Neural cell (in vitro differentiated cells): ENCODE data around the gene SETD2. TPM values are rescaled to one million over a fixed set of nuclear protein-coding genes. Genes with fewer than 3 reads are reported as not detected.

ENCODE experiments used
- H2AFZ ChIP-seq: fragments of 200-600, 300-800 bp; sonication (generic), shearing (Covaris generic); 2 replicates; pipeline ENCODE4 v1.6.0; 2014; ENCODE audit warnings: low read depth, mild to moderate bottlenecking, antibody characterized with exemption, low read length, moderate library complexity
- H3F3A ChIP-seq: fragments of 200-600 bp; shearing (Covaris generic); 2 replicates; pipeline ENCODE4 v1.6.1; 2016; ENCODE audit warnings: mild to moderate bottlenecking, moderate library complexity, mixed read lengths, antibody characterized with exemption, low read length; ENCODE audit not compliant: insufficient read depth, poor library complexity, severe bottlenecking
- H3K27ac ChIP-seq: fragments of 200-600, 300-800 bp; sonication (generic), shearing (Covaris generic); 2 replicates; pipeline ENCODE4 v1.5.1; 2014; ENCODE audit warnings: mild to moderate bottlenecking, low read length, moderate library complexity
- H3K27me3 ChIP-seq: fragments of 300-800, 200-600 bp; sonication (generic), shearing (Covaris generic); 2 replicates; pipeline ENCODE4 v1.6.0; 2014; ENCODE audit warnings: mild to moderate bottlenecking, low read depth, low read length, moderate library complexity; ENCODE audit not compliant: insufficient read depth
- H3K36me3 ChIP-seq: fragments of 300-800, 200-600 bp; sonication (generic), shearing (Covaris generic); 2 replicates; pipeline ENCODE4 v1.5.1; 2014; ENCODE audit warnings: mild to moderate bottlenecking, antibody characterized with exemption, low read length, moderate library complexity; ENCODE audit not compliant: insufficient read depth
- H3K4me2 ChIP-seq: fragments of 300-800, 200-600 bp; sonication (generic), shearing (Covaris generic); 2 replicates; pipeline ENCODE4 v1.6.0; 2014; ENCODE audit warnings: mild to moderate bottlenecking, low read length
- H3K4me3 ChIP-seq: fragments of 300-800, 200-600 bp; sonication (generic), shearing (Covaris generic); 2 replicates; pipeline ENCODE4 v1.5.1; 2014; ENCODE audit warnings: mild to moderate bottlenecking, low read length, moderate library complexity
- H3K79me2 ChIP-seq: fragments of 200-600 bp; shearing (Covaris generic); replicated peaks from 2 replicates; pipeline ENCODE4 v1.6.0; 2014; ENCODE audit warnings: mild to moderate bottlenecking, low read length, moderate library complexity; ENCODE audit not compliant: insufficient read depth
- H3K9ac ChIP-seq: fragments of 300-800, 200-600 bp; sonication (generic), shearing (Covaris generic); 2 replicates; pipeline ENCODE4 v1.6.1; 2016; ENCODE audit warnings: mild to moderate bottlenecking, low read length, mixed read lengths
- H3K9me2 ChIP-seq: fragments of 200-600 bp; shearing (Covaris generic); 2 replicates; pipeline ENCODE4 v1.6.1; 2016; ENCODE audit warnings: mild to moderate bottlenecking, low read length, mixed read lengths; ENCODE audit not compliant: insufficient read depth
- H3K9me3 ChIP-seq: fragments of 200-600, 300-800 bp; sonication (generic), shearing (Covaris generic); 2 replicates; pipeline ENCODE4 v1.6.1; 2016; ENCODE audit warnings: mild to moderate bottlenecking, mixed run types, low read length, moderate library complexity, mixed read lengths
- H4K20me1 ChIP-seq: fragments of 200-600 bp; shearing (Covaris generic); 2 replicates; pipeline ENCODE4 v1.6.1; 2016; ENCODE audit warnings: mild to moderate bottlenecking, mixed run types; ENCODE audit not compliant: insufficient read depth
- CTCF ChIP-seq: fragments of 450-650 bp; IDR thresholded peaks from 2 replicates; pipeline ENCODE4 v1.5.1; 2014; ENCODE audit warnings: antibody characterized with exemption, mild to moderate bottlenecking, moderate library complexity; ENCODE audit not compliant: poor library complexity, severe bottlenecking
- EP300 ChIP-seq: fragments of 450-650 bp; conservative IDR thresholded peaks from 2 replicates; pipeline ENCODE4 v1.6.1; 2014; ENCODE audit warnings: antibody characterized with exemption, mild to moderate bottlenecking, moderate library complexity; ENCODE audit not compliant: poor library complexity, severe bottlenecking
- EZH2 ChIP-seq: fragments of 200-600, 300-800 bp; shearing (Covaris generic), sonication (generic); IDR thresholded peaks from 2 replicates; pipeline ENCODE4 v1.6.1; 2014; ENCODE audit warnings: antibody characterized with exemption, low read length, borderline replicate concordance, mild to moderate bottlenecking; ENCODE audit not compliant: insufficient read depth, poor library complexity, severe bottlenecking
- MXI1 ChIP-seq: fragments of 450-650 bp; conservative IDR thresholded peaks from 2 replicates; pipeline ENCODE4 v1.6.1; 2014; ENCODE audit warnings: antibody characterized with exemption, mild to moderate bottlenecking; ENCODE audit not compliant: poor library complexity, severe bottlenecking
- POLR2AphosphoS5 ChIP-seq: IDR thresholded peaks from 2 replicates; pipeline ENCODE4 v1.6.1; 2012
- RAD21 ChIP-seq: fragments of 450-650 bp; conservative IDR thresholded peaks from 2 replicates; pipeline ENCODE4 v1.6.1; 2014; ENCODE audit warnings: antibody characterized with exemption, mild to moderate bottlenecking, moderate library complexity
- REST ChIP-seq: IDR thresholded peaks from 2 replicates; pipeline ENCODE4 v1.6.1; 2012; ENCODE audit warnings: borderline replicate concordance
- SMC3 ChIP-seq: fragments of 450-650 bp; conservative IDR thresholded peaks from 2 replicates; pipeline ENCODE4 v1.6.1; 2014; ENCODE audit warnings: antibody characterized with exemption, mild to moderate bottlenecking, moderate library complexity; ENCODE audit not compliant: poor library complexity
- TAF1 ChIP-seq: IDR thresholded peaks from 2 replicates; pipeline ENCODE4 v1.6.1; 2012; ENCODE audit warnings: low read depth
- polyA plus RNA-seq: library from polyadenylated mRNA; depleted of rRNA; stranded (reverse); fragments of >200 nt; gene quantifications from 2 replicates; pipeline ENCODE4 v1.2.3, GENCODE V29; 2014

Gene SETD2
- polyA plus RNA-seq, 1 donor from 2014 or later, result 18.4 TPM

DNA sequence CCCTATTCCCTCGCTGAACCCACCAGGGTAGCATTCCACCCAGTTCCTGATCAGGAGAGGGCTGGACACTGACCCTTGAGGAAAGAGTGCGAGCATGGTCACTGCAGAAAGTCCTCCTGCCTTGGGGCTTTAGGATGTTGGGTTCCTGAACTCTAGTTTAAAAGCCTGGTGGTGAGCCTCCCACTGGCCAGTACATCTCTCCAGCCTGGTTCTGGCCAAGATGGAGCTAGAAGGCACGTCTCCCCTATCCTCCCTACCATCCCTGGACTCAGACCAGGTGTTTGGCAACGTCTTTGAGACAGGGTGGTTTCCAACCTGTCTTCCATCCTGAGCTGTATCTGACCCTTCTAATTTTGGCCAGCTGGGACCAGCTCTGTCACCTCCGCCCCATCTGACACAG, 153.0 kb downstream of the SETD2 start:
- no peak overlapping the region for H3K4me3 ChIP-seq
- no peaks in the 10 kb centered on the region for H3K79me2 ChIP-seq
- no peak overlapping the region for H2AFZ ChIP-seq
- H3F3A ChIP-seq, result no peaks in the 10 kb centered on the region
- H3K4me2 ChIP-seq, result no peak overlapping the region
- H3K9ac ChIP-seq, result no peak overlapping the region
- H3K36me3 ChIP-seq, result no peaks in the 10 kb centered on the region
- no peaks in the 10 kb centered on the region for H3K27me3 ChIP-seq
- TF ChIP-seq POLR2AphosphoS5 (no peak), REST (no peak), EP300 (no peak), EZH2 (no peak), TAF1 (no peak), RAD21 (no peak), MXI1 (no peak), SMC3 (no peak), CTCF (no peak)
- H3K9me2 ChIP-seq, result no peaks in the 10 kb centered on the region
- H3K9me3 ChIP-seq, result no peaks in the 10 kb centered on the region
- no peak overlapping the region for H3K27ac ChIP-seq
- no peaks in the 10 kb centered on the region for H4K20me1 ChIP-seq

- Histone ChIP-seq H3K9me2 (no peaks in the 10 kb centered on the region), H3K36me3 (no peaks in the 10 kb centered on the region), H3K79me2 (no peaks in the 10 kb centered on the region), H3K9ac (no peak overlapping the region), H4K20me1 (no peaks in the 10 kb centered on the region), H3K27me3 (no peaks in the 10 kb centered on the region), H3K4me3 (no peak overlapping the region), H3K9me3 (no peaks in the 10 kb centered on the region), H2AFZ (no peak overlapping the region), H3F3A (no peaks in the 10 kb centered on the region), H3K4me2 (no peak overlapping the region), H3K27ac (no peak overlapping the region)
- TF ChIP-seq CTCF (no peak), SMC3 (no peak), REST (no peak), EP300 (no peak), TAF1 (no peak), EZH2 (no peak), RAD21 (no peak)
These were observed 153.7 kb downstream of the SETD2 start for GRCh38 chr3:47010111-47010712.
